Sigmoid colon (tissue), 7 donors: Measurements from ENCODE around the gene ASPG. TPM values are rescaled to one million over a fixed set of nuclear protein-coding genes. Genes with fewer than 3 reads are reported as not detected.

Experiments
- DNase-seq: peaks from one replicate; pipeline ENCODE4 v3.0.0-alpha.2; 2019
- H3K27ac ChIP-seq, 4 donors: fragments of 200-600 bp; sonication (generic); one replicate each; pipeline ENCODE4 v1.5.1; 2016 to 2019; ENCODE audit warnings: mild to moderate bottlenecking in 1 of 4
- H3K27me3 ChIP-seq, 3 donors: fragments of 200-600 bp; sonication (generic); one replicate each; pipeline ENCODE4 v1.5.1; 2019; ENCODE audit warnings: mild to moderate bottlenecking in 1 of 3
- H3K36me3 ChIP-seq, 4 donors: fragments of 200-600 bp; sonication (generic); one replicate each; pipeline ENCODE4 v1.5.1; 2016 to 2019
- H3K4me1 ChIP-seq, 4 donors: fragments of 200-600 bp; sonication (generic); one replicate each; pipeline ENCODE4 v1.5.1; 2017 to 2019
- H3K4me3 ChIP-seq, 4 donors: fragments of 200-600 bp; sonication (generic); one replicate each; pipeline ENCODE4 v1.5.1; 2017 to 2019; ENCODE audit warnings: mild to moderate bottlenecking in 2 of 4, moderate library complexity in 1 of 4
- H3K9me3 ChIP-seq, 4 donors: fragments of 200-600 bp in 3 of 4; sonication (generic) in 3 of 4; one replicate each; pipeline versions ENCODE4 v1.5.1 to v1.6.1; 2013 to 2019
- CTCF ChIP-seq, 4 experiments: fragments of 450-650 bp in 3 of 4; fragments of 200-600 bp in 1 of 4; IDR thresholded peaks; one replicate each; pipeline ENCODE4 v1.5.1; 2016 to 2019; ENCODE audit warnings: antibody characterized with exemption in 4 of 4, mild to moderate bottlenecking in 3 of 4, moderate library complexity in 2 of 4
- EP300 ChIP-seq, 4 donors: sonication (generic); formaldehyde crosslinking; IDR thresholded peaks; one replicate each; pipeline ENCODE4 v1.6.1; 2017; ENCODE audit warnings: antibody characterized with exemption in 4 of 4
- POLR2A ChIP-seq, 2 donors: fragments of 450-650 bp; IDR thresholded peaks; one replicate each; pipeline ENCODE4 v1.6.1; 2016; ENCODE audit warnings: antibody characterized with exemption in 2 of 2, mild to moderate bottlenecking in 2 of 2, moderate library complexity in 2 of 2
- POLR2AphosphoS5 ChIP-seq, 4 donors: sonication (generic); formaldehyde crosslinking; IDR thresholded peaks; one replicate each; pipeline ENCODE4 v1.6.1; 2017; ENCODE audit warnings: antibody characterized with exemption in 4 of 4
- WGBS, 2 donors: extraction: QIAGEN DNeasy Blood & Tissue Kit; methylation state at CpG; one replicate each; pipeline ENCODE4 v1.1.7; 2013; 5-methylcytosine and 5-hydroxymethylcytosine counted together
- intact Hi-C: fragments of 100-400 bp; cut with DNase I; formaldehyde crosslinking; loops from one replicate; pipeline ENCODE4 v1.15.1; 2023
- polyA plus RNA-seq, 3 donors: library from polyadenylated mRNA; stranded (reverse); fragments of 200-250 nt; gene quantifications; one replicate each; pipeline ENCODE4 v1.2.3, GENCODE V29; 2013
- total RNA-seq, 4 donors: library from RNA; depleted of rRNA; stranded (reverse); fragments of >200 nt; gene quantifications; one replicate each; pipeline ENCODE4 v1.1.0, GENCODE V29; 2016
- donor health status: healthy with polysubstance abuse.
- donor health status: Bipolar disorder and iron deficiency.
- donor health status: healthy.

Gene ASPG
- total and polyA plus RNA-seq, 7 donors: 0.14 to 24.6 (median 3.5) TPM; not detected in 1

GRCh38 chr14:104140213-104140462, 54.6 kb downstream of the ASPG start:
- no peak overlapping the region for H3K27ac ChIP-seq
- H3K4me3 ChIP-seq: peak overlapping the region in 1 of 4 donors; percentile 56
- no peaks in the 10 kb centered on the region for H3K36me3 ChIP-seq
- no peaks in the 10 kb centered on the region for H3K9me3 ChIP-seq
- H3K27me3 ChIP-seq: peaks cover 35 to 47% (median 43%) of the 10 kb centered on the region in 3 donors
- peaks cover 0 to 44% (median 39%) of the 10 kb centered on the region in 4 donors for H3K4me1 ChIP-seq
- peak; percentile 37 for DNase-seq
- intact Hi-C loops: no loop called here
- TF ChIP-seq POLR2AphosphoS5 (IDR thresholded peaks at IDR 0.05) (no peak), POLR2A (IDR thresholded peaks at IDR 0.05) (no peak), EP300 (IDR thresholded peaks at IDR 0.05) (no peak), CTCF (IDR thresholded peaks at IDR 0.05) (no peak)
- WGBS, 2 donors: 20 to 67% methylated on average over 6 of the region's 6 CpGs

- Histone ChIP-seq H3K4me1 (peaks cover 0 to 39% (median 35%) of the 10 kb centered on the region in 4 donors), H3K9me3 (no peaks in the 10 kb centered on the region), H3K36me3 (no peaks in the 10 kb centered on the region), H3K27ac (no peak overlapping the region), H3K4me3 (no peak overlapping the region), H3K27me3 (peaks cover 30 to 41% (median 37%) of the 10 kb centered on the region in 3 donors)
- peak; percentile 55 for DNase-seq
- WGBS, 2 donors: 89% methylated on average over 12 of the region's 12 CpGs
- intact Hi-C loops: no loop called here
- TF ChIP-seq EP300 (IDR thresholded peaks at IDR 0.05) (no peak), CTCF (IDR thresholded peaks at IDR 0.05) (no peak), POLR2A (IDR thresholded peaks at IDR 0.05) (no peak), POLR2AphosphoS5 (IDR thresholded peaks at IDR 0.05) (no peak)
Measured at GRCh38 chr14:104140463-104141331, 55.2 kb downstream of the ASPG start.

- H3K9me3 ChIP-seq: no peaks in the 10 kb centered on the region
- H3K27ac ChIP-seq: no peak overlapping the region
- no peak for TF ChIP-seq POLR2AphosphoS5 (IDR thresholded peaks at IDR 0.05)
- TF ChIP-seq CTCF (IDR thresholded peaks at IDR 0.05): no peak
- TF ChIP-seq EP300 (IDR thresholded peaks at IDR 0.05): no peak
- no peak for TF ChIP-seq POLR2A (IDR thresholded peaks at IDR 0.05)
- no peaks in the 10 kb centered on the region for H3K36me3 ChIP-seq
- DNase-seq: peak; percentile 61
- WGBS, 2 donors: 90 to 92% methylated on average over 15 of the region's 15 CpGs
- intact Hi-C loops: no loop called here
- H3K4me3 ChIP-seq: no peak overlapping the region
- H3K27me3 ChIP-seq: peaks cover 24 to 33% (median 30%) of the 10 kb centered on the region in 3 donors
- H3K4me1 ChIP-seq: peaks cover 0 to 31% (median 28%) of the 10 kb centered on the region in 4 donors
Measured at GRCh38 chr14:104141621-104142091, 56.2 kb downstream of the ASPG start.

GRCh38 chr14:104142136-104142945, 56.8 kb downstream of the ASPG start:
- TF ChIP-seq POLR2AphosphoS5 (IDR thresholded peaks at IDR 0.05) (no peak), POLR2A (IDR thresholded peaks at IDR 0.05) (no peak), CTCF (IDR thresholded peaks at IDR 0.05) (no peak), EP300 (IDR thresholded peaks at IDR 0.05) (no peak)
- 82 to 88% methylated on average over 11 of the region's 11 CpGs for WGBS, 2 donors
- peaks cover 17 to 26% (median 23%) of the 10 kb centered on the region in 3 donors for H3K27me3 ChIP-seq
- no peak overlapping the region for H3K4me3 ChIP-seq
- intact Hi-C loops: no loop called here
- no peaks in the 10 kb centered on the region for H3K9me3 ChIP-seq
- H3K27ac ChIP-seq: no peak overlapping the region
- peak; percentile 56 for DNase-seq
- H3K4me1 ChIP-seq: peaks cover 0 to 24% (median 21%) of the 10 kb centered on the region in 4 donors
- H3K36me3 ChIP-seq: no peaks in the 10 kb centered on the region
